Naive B cell (primary cell): ENCODE measurements around the gene PCMTD2. TPM values are rescaled to one million over a fixed set of nuclear protein-coding genes. Genes with fewer than 3 reads are reported as not detected.

Experiments
- polyA plus RNA-seq, 6 donors: library from polyadenylated mRNA; unstranded; fragments of 300-500 nt; fragmentation: Illumina TruSeq; gene quantifications; one replicate each; pipeline ENCODE4 v1.2.3, GENCODE V29; 2021; ENCODE audit warnings: low read depth in 6 of 6

Gene PCMTD2
- polyA plus RNA-seq, 6 donors from 2014 or later: 47.3 to 127 (median 72.2) TPM

Other genes starting within 250 kb of the PCMTD2 start
- gene C20orf204, start 219.6 kb upstream of the PCMTD2 start, polyA plus RNA-seq: under 1 TPM in 1 of 6 donors, not detected in 5; 0.05 TPM
- not detected for gene SOX18, start 206.1 kb upstream of the PCMTD2 start, polyA plus RNA-seq
- gene TCEA2, start 192.6 kb upstream of the PCMTD2 start, polyA plus RNA-seq: 10 to 100 TPM; 30.2 to 51.5 (median 41.4) TPM
- 100 to 1,000 TPM; 112 to 170 (median 132) TPM for gene RGS19, start 176.2 kb upstream of the PCMTD2 start, polyA plus RNA-seq
- gene OPRL1, start 175.7 kb upstream of the PCMTD2 start, polyA plus RNA-seq: 1 to 10 TPM in 5 of 6 donors, under 1 TPM in 1; 0.91 to 3.4 (median 2.3) TPM
- under 1 TPM in 1 of 6 donors, not detected in 5; 0.47 TPM for gene LKAAEAR1, start 171.3 kb upstream of the PCMTD2 start, polyA plus RNA-seq
- gene NPBWR2, start 148.2 kb upstream of the PCMTD2 start, polyA plus RNA-seq: not detected
- not detected for gene MYT1, start 91.3 kb upstream of the PCMTD2 start, polyA plus RNA-seq